Measurements from ENCODE around the gene POLR2L.

The POLR2L gene

DNA sequence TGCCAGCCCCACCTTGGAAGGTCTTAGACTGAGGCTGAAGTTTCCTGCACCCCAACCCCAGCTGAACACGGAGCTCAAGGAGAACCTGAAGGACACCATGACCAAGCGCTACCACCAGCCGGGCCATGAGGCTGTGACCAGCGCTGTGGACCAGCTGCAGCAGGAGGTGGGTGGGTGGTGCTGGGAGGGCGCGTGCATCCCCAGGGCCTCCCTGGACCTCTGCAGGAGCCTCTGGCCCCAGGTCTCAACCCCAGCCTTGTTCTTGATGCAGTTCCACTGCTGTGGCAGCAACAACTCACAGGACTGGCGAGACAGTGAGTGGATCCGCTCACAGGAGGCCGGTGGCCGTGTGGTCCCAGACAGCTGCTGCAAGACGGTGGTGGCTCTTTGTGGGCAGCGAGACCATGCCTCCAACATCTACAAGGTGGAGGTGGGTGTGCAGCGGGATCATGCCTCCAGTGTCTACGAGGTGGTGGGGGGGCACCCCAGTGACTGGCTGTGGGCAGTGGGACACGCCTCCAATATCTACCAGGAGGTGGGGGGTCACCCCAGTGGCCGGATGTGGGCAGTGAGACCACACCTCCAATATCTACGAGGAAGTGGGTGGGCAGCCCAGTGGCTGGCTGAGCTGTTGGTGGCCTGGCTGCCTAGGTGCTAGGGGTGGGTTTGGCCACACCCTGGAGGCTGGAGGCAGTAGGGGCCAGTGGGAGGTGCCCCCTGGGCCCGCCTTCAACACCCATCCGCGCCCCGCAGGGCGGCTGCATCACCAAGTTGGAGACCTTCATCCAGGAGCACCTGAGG lies 4.9 kb downstream of the POLR2L start:
- DNase-seq, result no peak

DNA sequence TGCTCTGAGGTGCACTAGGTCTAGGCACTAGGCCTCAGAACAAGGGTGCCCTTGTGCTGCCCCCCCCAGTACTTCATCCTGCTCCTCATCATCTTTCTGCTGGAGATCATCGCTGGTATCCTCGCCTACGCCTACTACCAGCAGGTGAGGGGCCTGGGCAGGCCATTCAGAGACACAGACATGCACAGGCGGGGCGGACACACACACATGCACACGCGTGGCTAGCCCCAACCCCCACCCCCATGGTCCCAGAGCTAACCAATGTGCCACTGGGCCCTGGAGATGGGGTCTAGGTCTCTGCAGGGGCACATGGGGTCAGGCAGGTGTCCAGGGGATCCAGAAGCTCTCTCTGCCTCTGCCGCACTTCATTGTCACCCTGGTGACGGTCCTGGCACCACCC lies 5.6 kb downstream of the POLR2L start:
- DNase-seq, result no peak

GRCh38 chr11:836274-836673 lies 6.1 kb downstream of the POLR2L start:
- DNase-seq, result no peak

GRCh38 chr11:834371-835316 lies 7.7 kb downstream of the POLR2L start:
- DNase-seq, result no peak

- DNase-seq, result no peak
These were observed 8.4 kb downstream of the POLR2L start for GRCh38 chr11:833849-834311.

DNA sequence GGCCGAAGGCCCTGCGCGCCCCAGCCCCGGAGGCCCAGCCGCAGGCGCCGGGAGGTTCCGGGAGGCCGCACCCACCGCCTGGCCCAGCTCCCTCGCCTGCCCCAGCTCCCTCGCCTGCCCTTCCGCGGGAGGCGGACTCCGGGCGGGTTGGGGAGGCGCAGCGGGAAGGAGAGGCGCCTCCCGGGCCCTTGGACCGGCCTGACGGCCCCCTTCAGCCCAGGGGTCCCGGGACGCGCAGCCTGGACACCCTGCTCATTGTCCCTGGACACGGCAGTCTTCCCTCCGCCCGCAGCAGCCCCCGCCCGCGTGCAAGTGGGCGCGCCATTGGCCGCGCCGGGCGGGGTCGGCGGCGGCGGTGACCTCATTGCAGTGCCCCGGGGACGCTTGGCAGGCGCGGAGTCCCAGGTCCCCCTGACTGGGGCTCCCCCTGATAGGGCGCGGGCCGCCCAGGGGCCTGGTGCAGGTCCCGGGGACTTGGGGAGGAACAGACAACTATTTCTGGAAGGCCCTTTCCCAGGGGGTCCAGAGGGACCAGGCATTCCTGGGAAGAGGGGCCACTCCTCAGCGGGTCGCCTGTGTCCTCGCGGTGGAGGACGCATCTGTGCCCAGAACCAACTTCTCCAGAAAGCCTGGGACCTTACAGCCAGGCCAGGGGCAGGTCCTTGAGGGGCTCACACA lies 9.1 kb downstream of the POLR2L start:
- no peak for DNase-seq

- peak; percentile 51 for DNase-seq
These were observed 9.7 kb downstream of the POLR2L start, which contains the start of gene CD151 for GRCh38 chr11:832529-833113. Gene CD151, plus strand, starts transcription at chr11:832952. Its CDS starts 3,118 bp downstream, at chr11:836070.

DNA sequence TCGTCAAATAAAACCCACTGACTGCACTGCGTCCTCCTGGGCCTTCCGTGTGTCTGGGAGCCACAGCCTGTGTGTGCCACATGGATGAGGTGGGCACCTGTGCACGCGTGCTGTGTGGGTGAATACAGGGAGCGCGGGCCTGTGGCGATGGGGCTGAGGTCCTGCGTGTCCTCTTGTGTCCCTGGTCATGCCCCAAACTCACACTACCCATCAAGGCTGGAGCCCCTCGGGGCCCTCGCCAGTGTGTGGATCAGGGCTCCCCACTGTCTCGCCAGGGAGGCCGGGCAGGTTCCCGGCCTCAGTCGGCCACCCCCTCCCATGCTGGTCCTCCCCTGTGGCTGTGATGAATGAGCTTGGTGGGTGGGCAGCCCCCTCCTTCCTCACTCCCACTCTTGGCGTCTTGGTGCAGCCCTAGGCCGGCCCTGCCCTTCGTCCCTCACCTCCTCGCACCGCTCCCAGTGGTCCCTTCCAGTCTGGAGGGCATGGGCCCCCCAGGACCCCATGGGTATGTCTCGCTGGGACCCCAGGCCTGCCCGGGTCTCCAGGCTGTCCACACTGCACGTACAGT lies 10.3 kb downstream of the POLR2L start:
- DNase-seq, result no peak

DNA sequence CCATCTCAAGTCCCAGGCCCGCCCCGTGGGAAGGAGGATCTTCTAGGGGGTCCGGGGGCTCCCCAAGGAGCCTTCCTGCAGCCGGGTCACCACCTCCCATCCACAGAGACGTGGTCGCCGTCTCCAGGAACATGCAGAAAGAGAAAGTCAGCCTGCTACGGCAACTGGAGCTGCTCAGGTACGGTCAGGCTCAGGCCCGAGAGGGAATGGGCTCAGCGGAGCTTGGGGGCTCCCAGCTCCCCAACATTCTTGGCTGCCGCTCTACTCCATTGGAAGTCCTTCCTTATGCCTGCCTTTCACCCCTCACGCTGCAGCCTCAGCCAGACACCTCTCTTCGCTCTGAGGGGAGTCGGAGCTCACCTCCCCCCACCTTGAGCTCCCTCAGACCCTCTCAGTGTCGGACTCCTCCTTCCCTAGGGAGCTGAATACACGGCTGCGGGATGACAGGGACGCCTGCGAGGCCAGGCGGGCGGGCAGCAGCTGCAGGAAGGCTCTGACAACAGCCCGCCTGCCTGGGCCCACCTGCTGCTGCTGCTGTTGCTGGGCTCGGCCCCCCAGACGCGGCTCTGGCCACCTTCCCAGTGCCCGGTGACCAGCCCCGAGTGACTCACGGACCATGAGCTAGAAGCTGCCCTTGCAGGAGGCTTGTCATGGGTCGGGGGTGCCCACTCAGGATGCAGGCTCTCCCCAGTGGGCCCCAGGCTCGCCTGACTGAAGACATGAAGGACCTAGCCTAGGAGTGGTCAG lies 11.0 kb downstream of the POLR2L start:
- DNase-seq, result no peak

GRCh38 chr11:830295-831117 lies 11.8 kb downstream of the POLR2L start:
- peak; percentile 69 for DNase-seq

- no peak for DNase-seq
These were observed 12.5 kb downstream of the POLR2L start for GRCh38 chr11:829847-830294.

DNA sequence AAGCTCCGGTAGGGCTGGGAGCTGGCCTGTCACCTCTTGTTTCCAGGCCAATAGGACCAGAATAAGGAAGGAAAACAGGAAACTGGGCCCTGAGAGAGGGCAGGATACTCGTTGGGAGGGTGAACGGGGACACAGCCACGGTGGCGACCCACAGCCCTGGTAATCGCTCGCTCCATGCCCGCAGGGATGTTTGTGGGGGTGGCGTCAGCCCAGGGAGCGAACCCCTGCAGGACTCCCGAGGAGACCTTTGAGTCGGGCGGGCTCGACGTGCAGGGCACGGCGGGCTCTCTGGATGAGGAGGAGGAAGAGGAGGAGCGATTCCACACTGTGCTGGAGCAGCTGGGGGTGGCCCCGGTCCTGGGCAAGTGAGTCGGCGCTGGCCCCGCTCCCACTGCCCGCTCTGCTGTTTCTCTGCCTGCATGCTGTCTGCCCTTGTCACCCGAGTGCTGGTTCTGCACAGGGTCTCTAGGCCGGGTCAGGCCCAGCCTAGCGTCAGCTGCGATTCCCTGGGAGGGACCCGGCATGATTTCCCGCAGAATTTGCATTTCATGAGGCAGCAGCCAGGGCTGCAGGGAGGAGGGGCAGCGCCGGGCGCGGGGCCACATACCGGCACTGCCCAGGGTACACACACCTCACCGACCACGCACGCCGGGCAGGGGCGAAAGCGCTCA lies 13.0 kb downstream of the POLR2L start:
- no peak for DNase-seq

GRCh38 chr11:828506-829175 lies 13.7 kb downstream of the POLR2L start:
- DNase-seq, result no peak

GRCh38 chr11:827897-828192 lies 14.5 kb downstream of the POLR2L start, which contains the start of gene CRACR2B:
Gene CRACR2B, plus strand, starts transcription at chr11:827919. Its CDS starts 689 bp downstream, at chr11:828608.
- DNase-seq, result no peak

- no peak for DNase-seq
These were observed 15.0 kb downstream of the POLR2L start for GRCh38 chr11:827146-827896.

GRCh38 chr11:826836-827145 lies 15.5 kb downstream of the POLR2L start:
- no peak for DNase-seq

- no peak for DNase-seq
These were observed 16.1 kb downstream of the POLR2L start for GRCh38 chr11:826227-826621.

GRCh38 chr11:825366-826226 lies 16.7 kb downstream of the POLR2L start:
- DNase-seq, result no peak
